Left renal cortex interstitium (tissue), 4 donors: ENCODE data around the gene TOR1A. TPM values are rescaled to one million over a fixed set of nuclear protein-coding genes. Genes with fewer than 3 reads are reported as not detected.
"Not testable (repeated sequence)": the region's sequence is repeated elsewhere in the genome, so short reads cannot be mapped to it uniquely, and the experiment has no call there.

Experiments used
- DNase-seq, 4 donors: peaks; one replicate each; pipeline ENCODE4 v3.0.0-alpha.2; 2013; ENCODE audit warnings: low read depth in 4 of 4, low spot score in 2 of 4, missing footprints in 1 of 4
- polyA plus RNA-seq, 4 donors: library from polyadenylated mRNA; unstranded; fragments of 120-200 nt; gene quantifications; one replicate each; pipeline ENCODE4 v1.2.1, GENCODE V29; 2013; ENCODE audit not compliant: insufficient read length in 4 of 4

The TOR1A gene
- polyA plus RNA-seq, 4 donors: 42.7 to 47.2 (median 44.0) TPM

DNA sequence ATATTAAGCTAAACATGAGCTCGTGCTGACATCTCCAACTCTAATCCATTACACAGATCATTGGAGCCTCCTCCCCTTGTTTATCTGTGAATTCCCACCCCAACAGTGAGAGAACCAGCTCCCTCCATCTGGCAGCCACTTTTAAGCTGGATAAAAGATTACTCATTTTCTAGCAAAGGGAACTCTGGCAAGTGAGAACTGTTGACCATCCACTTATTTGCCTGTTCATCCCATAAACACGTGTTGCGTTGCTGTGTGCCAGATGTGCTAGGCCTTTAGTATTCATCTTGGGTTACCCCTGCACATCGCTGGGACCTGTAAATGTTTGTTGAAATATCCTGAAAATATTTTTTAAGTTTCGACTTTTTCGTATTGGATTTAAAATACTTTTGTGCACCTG is 2.4 kb upstream of the TOR1A start:
- no peak for DNase-seq

DNA sequence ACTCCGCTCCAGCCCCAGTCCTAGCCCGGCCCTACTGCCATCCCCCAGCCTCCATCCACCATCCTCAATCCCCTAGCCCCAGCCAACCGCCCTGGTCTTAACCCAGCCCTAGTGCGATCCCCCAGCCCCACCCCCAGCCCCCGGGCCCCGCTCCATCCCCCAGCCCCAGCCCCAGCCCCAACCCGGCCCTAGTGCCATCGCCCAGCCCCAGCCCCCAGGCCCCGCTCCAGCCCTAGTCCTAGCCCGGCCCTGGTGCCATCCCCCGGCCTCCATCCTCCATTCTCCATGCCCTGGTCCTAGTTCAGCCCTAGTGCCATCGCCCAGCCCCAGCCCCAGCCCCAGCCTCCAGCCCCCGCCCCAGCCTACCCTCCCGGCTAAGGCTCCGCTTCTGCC is 398 bp downstream of the TOR1A start:
- no peak for DNase-seq

DNA sequence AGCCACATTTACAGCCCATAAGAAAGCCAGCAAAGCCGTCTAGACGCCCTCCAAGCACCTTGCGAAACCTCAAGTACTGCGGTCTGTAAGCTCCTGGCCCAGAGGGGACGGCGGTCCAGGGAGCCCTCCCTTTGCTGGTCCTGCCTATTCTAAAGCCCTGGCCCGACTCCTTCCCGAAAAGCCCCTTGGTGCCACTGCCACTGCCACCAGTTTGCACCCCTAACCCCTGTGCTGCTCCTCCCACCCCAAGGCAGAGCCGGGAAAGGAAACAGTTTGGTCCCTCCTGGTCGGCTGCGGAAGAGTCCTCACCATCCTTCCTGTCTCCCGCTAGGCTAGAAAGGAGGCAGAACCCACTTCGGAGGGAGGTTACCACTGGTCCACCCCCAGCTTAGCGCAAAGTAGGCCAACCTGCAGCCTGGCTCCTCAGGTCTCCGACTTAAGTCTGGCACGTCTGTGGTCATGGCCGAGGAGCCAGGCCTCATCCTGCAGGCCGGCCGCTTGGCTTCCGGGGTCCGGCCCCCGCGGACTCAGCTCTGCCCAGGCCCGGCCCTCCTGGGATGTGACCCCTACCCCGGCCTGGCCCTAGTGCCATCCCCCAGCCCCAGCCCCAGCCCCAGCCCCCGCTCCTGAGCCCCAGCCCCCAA is 916 bp downstream of the TOR1A start:
- DNase-seq: no peak

DNA sequence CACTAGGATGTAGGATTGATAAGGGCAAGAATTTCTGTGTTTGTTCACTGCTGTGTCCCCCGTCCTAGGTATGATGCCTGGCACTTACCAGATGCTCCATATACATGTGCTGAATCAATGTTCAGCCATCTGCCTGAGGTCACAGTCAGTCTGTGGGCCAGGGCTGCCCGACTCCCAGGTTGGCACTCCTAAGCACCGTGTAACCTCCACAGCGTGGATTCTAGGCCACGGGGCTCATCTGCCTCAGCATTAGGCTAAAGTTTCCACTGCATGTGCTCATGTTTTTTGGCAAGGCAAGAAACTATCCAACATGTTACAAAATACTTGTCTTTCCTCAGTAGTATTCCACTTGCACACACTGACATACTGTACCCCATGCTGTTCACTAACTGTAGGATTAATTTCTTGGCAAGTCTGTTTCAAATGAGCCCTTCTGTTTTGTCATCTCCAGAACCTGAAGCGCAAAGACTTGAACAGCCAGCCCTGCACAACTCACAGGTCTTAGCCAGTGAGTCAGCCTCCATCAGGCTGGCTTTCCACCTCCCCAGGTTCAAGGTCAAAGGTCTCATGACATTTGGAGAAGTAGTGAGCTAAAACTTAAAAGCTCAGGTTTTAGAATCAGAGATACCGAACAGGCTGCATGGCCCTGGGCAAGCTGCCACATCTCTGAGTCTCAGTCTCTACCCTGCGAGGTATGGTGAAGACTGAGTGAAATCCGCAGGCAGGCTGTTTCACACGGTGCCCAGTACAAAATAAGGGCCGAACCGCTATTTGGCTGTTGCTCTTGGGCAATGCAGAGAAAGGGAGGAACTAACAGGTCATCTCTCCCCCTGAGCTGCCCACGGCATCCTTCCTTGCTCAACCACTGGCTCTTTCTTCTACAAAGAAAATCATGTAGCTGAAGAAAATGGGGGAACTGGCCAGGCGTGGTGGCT is 7.2 kb downstream of the TOR1A start:
- DNase-seq: no peak

DNA sequence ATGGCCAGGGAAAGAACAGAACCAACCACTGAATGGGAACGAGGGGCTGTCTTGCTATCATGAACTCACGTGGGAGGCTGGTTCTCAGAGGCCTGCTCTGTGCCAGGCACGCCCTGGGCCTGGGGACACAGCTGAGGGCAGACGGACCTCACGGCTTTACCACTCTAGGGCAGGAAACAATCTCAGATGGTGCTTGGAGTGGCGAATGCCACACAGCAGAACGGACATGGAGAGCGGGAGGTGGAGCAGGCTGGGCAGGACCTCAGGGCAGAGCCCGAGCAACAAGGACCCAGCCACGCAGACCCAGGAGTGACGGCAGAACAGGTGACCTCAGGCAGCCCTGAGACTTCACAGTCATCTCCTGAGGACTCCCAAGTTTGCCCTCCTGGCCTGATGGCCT is 8.7 kb downstream of the TOR1A start:
- DNase-seq: no peak

DNA sequence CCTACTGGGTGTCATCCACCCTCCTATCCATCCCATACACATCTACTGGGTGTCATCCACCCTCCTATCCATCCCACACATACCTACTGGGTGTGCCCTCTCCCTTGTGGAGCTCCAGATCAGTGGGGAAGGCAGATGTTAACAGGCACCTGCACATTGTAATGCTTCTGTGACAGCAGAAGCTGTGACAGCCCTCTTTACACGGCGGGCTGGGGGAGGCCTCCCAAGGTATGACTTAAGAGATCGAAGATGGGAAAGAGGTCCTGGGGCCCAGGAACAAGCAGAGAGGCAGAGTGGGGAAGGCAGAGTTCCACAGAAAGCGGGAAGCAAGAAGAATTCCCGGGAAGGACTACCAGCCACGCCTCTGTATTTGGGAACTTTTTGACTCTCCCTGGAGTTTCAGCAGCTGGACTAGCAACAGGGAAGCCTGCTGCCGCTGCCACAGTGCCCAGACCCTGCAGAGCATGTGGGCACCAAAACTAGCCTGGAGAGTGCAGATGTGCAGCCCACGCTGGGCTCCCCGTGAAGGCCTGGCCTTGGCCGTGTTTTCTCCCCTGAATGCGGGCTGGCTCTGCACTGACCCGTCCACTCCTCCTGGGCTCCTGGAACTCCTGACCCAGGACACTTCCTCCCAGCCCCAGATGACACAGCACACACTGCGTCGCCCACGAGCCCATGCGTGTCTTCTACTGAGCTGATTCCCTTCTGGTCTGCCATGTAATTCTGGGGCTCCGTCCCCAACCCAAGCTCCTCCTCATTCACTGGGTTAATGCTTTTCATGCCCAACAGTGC is 9.3 kb downstream of the TOR1A start:
- no peak for DNase-seq

DNA sequence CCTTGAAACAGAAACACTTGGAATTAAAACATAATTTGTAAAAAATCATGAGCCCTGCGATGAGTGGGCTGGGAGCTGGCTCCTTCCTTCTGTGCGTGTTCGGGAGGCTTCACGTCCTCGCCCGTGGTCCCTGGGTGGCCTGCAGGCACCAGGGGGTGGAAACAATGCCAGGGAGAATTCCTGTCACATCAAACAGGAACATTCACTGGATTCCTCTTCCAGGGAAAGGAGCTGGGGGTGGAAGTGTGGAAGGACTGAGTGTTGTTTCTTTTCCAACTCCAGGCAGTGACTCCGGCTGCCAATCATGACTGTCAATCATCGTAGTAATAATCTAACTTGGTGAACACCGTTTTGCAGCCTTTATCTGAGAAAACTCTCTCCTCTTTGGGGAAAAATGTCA is 10.3 kb downstream of the TOR1A start:
- no peak for DNase-seq

DNA sequence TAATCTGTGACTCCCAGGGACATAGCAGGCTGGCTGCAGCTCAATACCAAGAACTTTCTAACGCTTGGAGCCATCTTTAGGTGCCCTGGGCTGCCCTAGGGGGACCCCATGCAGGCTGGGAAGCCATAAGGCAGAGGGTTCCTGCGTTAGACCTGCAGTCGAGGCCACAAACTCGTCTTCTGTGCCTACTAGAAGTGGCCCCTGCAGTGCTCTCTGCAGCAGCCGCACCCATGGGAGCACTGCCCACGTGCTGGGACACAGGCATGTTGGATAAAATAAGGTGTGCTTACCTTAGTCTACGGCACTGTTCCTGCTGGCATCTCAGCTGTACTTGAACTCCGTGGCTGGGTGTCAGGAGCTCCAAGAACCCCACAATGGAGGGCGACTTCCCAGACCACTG is 11.6 kb downstream of the TOR1A start:
- no peak for DNase-seq

DNA sequence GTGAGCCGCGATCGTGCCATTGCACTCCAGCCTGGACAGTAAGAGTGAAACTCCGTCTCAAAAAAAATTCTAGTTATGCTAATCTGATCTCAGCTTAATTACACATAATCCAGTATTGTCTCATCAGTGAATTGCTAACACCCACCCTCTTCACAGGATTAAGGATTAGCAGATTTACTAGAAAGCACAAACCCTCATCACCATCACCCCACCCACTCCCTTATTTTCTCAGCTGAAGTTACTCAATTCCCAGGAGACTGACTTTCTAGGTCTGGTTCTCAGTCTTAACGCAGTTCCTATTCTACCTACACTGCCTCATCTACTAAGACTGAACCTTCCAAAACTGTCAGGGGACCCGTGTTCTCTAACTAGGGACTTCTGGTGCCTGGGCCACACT is 12.0 kb downstream of the TOR1A start:
- no peak for DNase-seq

DNA sequence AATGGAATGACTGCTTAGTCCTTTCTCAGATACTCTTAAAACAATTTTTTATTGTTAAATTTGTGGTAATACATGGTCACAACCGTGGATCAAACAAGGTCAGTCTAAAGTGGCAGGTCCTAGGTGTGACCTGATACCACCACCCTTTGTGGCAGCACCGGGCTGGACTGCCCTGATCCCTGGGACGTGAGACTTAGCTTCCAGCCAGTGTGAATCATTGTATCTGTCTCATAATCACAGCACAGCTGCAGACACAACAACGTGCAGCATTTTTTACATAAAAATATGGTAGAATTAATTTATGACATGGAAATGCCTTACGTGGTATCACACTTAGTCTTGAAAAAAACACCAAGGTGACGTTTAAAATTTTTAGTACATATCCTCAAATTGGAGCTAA is 13.1 kb downstream of the TOR1A start:
- no peak for DNase-seq

DNA sequence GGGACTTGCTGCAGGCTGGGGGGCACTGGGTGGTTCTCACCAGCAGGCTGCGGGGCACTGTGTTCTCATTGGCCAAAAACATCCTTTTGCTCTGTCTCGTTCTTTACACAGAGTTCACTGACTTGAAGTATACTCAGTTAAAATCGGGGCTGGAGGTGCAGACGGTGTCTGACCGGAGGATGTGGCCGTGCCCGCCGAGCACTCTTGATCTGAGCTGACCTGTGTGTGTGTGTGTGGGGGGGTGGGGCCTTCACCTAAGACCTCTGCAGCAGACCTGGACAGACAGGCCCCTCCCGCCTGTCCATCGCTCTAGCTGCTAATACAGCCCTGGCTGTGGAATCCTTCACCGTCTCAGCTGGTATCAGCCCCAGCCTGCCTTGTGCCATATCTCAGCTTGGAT is 13.8 kb downstream of the TOR1A start:
- DNase-seq: no peak

DNA sequence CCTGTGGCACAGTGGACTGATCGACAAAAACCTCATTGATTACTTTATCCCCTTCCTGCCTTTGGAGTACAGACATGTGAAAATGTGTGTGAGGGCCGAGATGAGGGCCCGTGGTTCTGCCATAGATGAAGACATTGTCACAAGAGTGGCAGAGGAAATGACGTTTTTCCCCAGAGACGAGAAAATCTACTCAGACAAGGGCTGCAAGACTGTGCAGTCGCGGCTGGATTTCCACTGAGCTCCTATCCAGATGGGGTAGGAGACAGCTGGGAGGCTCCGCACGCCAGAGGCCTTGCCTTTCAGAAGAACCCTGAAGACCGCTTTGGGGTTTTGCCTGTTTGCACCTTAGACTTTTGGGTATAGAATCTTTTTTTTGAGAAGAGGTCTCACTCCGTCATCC is 14.6 kb downstream of the TOR1A start:
- no peak for DNase-seq

DNA sequence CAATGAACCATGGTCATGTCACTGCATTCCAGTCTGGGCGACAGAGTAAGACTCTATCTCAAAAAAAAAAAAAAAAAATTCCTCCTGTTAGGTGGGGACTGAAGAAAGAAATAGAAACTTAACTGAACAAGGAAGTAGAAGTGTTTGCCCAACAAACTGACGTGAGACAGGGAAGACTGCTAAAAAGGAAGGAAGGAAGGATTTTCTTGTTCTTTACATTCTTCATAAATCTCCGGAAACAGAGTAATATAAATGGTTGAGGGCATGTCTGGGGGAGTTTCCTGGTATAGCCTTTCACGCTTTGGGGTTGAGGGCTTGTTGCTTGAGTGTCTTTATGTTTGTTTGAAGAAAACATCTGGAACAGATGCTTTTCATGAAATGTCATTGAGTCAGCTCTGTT is 17.9 kb downstream of the TOR1A start:
- DNase-seq: no peak

DNA sequence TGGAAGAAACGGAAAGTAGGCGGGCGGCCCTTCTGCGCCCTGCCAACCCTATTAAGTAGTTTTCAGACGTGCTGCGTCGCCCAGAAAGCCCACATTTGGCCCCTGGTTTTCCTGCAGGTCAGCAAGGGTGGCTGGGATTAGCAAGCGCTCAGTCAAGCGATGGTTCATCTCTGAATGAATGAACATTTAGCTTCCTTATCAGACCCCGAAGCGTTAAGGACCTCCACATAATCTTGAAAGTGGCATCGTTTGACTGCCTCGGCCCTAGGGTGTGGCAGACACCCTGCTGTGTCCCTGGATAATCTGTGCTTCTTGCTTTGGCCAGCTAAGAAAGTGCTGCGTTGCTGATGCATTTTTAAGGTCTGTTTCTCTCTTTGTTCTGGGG is 20.3 kb downstream of the TOR1A start:
- DNase-seq: no peak

DNA sequence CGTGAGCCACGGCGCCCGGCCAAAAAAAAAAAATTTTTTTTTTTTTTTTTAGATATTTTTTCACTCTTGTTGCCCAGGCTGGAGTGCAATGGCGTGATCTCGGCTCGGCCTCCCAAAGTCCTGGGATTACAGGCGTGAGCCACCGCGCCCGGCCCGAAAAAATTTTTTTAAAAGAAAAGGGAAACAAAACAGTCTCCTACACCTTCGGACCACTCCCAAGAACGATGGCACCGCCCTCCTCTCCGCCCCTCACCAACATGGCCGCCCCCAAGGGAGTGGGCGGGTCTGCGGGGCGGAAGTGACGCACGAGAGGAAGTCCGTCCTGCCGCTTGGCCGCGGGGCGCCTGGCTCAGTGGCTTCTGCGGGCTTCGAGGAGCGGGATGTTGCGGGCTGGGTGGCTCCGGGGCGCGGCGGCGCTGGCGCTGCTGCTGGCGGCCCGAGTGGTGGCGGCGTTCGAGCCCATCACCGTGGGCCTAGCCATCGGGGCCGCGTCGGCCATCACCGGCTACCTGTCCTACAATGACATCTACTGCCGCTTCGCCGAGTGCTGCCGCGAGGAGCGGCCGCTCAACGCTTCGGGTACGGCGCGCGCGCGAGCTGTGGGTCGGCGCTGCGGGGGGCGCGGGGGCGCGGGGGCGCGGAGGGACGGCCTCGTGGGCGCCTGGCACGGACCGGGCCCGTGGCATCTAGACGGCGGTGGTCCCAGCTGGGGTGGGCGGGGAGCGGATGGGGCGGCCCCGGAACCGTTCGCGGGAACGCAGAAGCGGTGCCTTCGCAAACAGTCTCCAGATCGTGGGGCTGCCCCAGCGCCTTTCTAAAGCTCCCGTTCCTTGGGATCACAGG is 20.9 kb downstream of the TOR1A start, which contains the start of gene TOR1B:
TOR1B (plus strand) TSS at position 352 of the 843 bp plus-strand sequence; CDS start at position 381, 29 bp downstream.
- DNase-seq: peak; percentile 79 to 94 (median 85)

DNA sequence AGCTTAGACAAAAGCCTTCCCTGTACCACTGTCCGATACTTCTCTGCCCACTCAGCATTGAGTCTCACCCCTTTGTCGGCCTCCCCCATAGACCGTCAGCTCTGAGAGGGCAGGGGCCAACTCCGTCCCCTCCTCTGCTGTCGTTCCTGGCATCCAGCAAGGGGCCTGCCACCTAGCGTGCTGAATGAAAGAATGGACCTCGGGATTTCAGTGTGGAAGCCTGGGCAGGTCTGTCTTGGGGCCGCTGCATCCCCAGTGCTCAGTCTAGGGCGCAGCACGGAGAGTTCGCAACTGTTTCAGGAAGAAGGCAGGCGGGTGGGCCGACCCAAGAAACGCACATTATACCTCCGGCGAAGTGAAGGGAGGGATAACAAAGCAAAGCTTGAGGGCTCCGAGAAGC is 22.4 kb downstream of the TOR1A start:
- DNase-seq: no peak

DNA sequence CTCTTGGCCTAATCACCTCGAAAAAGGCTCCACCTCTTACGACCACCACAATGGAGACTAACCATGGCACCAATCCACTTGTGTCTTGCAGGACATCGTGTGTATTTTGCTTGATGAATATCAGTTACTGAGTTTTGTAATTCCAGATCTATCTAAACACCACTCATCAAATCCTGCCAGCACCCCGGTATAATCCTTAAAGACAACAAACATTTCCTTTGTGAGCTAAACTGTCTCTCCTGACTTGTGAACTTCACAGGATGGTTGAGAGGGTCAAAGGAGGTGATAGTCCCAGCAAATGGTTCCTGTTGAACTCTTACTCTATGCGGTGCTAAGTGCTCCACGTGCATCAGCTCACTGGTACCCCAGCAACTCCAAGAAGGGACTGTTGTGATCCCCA is 25.0 kb downstream of the TOR1A start:
- DNase-seq: no peak

DNA sequence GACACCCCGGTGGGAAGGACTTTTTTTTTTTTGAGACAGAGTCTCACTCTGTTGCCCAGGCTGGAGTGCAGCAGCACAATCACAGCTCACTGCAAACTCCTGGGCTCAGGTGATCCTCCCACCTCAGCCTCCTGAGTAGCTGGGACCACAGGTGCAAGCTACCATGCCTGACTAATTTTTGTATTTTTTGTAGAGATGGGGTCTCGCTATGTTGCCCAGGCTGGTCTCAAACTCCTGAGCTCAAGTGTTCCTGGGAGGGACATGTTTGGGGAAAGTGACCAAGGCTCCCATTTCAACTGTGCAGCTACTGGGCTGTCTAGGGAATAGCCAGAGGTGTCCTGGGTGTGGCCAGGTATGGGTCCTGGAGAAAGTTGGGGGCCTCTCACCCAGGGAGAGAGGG is 27.9 kb downstream of the TOR1A start:
- not testable (repeated sequence) for DNase-seq

DNA sequence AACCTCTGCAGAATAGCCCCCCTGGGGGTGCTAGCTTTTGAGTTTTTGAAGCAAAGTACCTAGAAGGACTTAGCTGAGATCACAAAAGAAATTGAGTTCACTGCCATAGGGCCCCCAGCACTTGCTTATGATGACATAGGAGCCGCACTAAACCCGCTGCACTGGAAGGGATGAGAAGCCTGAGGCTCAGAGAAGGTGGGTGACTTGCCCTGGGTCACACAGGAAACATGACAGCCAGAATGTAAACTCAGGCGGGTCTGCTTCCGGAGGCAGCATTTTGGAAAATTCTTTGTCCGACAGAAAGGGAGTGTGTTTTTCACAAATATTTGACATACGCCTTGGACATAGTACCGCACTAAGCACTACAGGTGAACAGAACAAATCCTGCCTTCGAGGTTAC is 29.4 kb downstream of the TOR1A start:
- DNase-seq: no peak

DNA sequence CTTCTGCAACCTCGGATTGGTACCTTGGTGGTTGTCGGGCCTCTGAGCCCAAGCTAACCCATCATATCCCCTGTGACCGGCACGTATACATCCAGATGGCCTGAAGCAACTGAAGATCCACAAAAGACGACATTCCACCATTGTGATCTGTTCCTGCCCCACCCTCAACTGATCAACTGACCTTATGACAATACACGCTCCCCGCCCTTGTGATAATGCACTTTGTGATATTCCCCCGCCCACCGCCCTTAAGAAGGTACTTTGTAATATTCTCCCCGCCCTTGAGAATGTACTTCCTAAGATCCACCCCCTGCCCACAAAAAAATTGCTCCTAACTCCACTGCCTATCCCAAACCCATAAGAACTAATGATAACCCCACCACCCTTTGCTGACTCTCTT is 37.5 kb downstream of the TOR1A start:
- no peak for DNase-seq
